ENCODE results near the gene CADPS.

The CADPS gene

GRCh38 chr3:62874711-62875557, at the start of gene CADPS:
TSS of gene CADPS (minus strand) at chr3:62875416. CDS start at chr3:62875029, 387 bp downstream.
- no peak for DNase-seq (ENCODE audit: low read depth in 2 of 2)

GRCh38 chr3:62923066-62923465, 47.9 kb upstream of the CADPS start:
- DNase-seq (ENCODE audit: low read depth in 2 of 2) = no peak

- peak in 1 of 2 experiments; percentile 34 for DNase-seq (ENCODE audit: low read depth in 2 of 2)
Measured at GRCh38 chr3:62922326-62922725, 47.1 kb upstream of the CADPS start.

- no peak for DNase-seq (ENCODE audit: low read depth in 2 of 2)
Measured at GRCh38 chr3:62920466-62920784, 45.2 kb upstream of the CADPS start.

GRCh38 chr3:62919784-62920465, 44.7 kb upstream of the CADPS start:
- DNase-seq (ENCODE audit: low read depth in 2 of 2) = no peak

- no peak for DNase-seq (ENCODE audit: low read depth in 2 of 2)
Measured at GRCh38 chr3:62918777-62919176, 43.6 kb upstream of the CADPS start.

- no peak for DNase-seq (ENCODE audit: low read depth in 2 of 2)
Measured at GRCh38 chr3:62918131-62918530, 42.9 kb upstream of the CADPS start.

- no peak for DNase-seq (ENCODE audit: low read depth in 2 of 2)
Measured at GRCh38 chr3:62911526-62911925, 36.3 kb upstream of the CADPS start.

GRCh38 chr3:62905331-62905730, 30.1 kb upstream of the CADPS start:
- no peak for DNase-seq (ENCODE audit: low read depth in 2 of 2)

- DNase-seq (ENCODE audit: low read depth in 2 of 2) = no peak
Measured at GRCh38 chr3:62898530-62899496, 23.6 kb upstream of the CADPS start.

- no peak for DNase-seq (ENCODE audit: low read depth in 2 of 2)
Measured at GRCh38 chr3:62895901-62896300, 20.7 kb upstream of the CADPS start.

GRCh38 chr3:62892951-62893350, 17.7 kb upstream of the CADPS start:
- DNase-seq (ENCODE audit: low read depth in 2 of 2) = no peak

GRCh38 chr3:62892045-62892444, 16.8 kb upstream of the CADPS start:
- DNase-seq (ENCODE audit: low read depth in 2 of 2) = no peak

GRCh38 chr3:62888778-62889177, 13.6 kb upstream of the CADPS start:
- no peak for DNase-seq (ENCODE audit: low read depth in 2 of 2)

GRCh38 chr3:62888180-62888579, 13.0 kb upstream of the CADPS start:
- DNase-seq (ENCODE audit: low read depth in 2 of 2) = no peak

GRCh38 chr3:62885136-62885535, 9.9 kb upstream of the CADPS start:
- DNase-seq (ENCODE audit: low read depth in 2 of 2) = no peak

- no peak for DNase-seq (ENCODE audit: low read depth in 2 of 2)
Measured at GRCh38 chr3:62884096-62884870, 9.1 kb upstream of the CADPS start.

- no peak for DNase-seq (ENCODE audit: low read depth in 2 of 2)
Measured at GRCh38 chr3:62882676-62883200, 7.5 kb upstream of the CADPS start.

- DNase-seq (ENCODE audit: low read depth in 2 of 2) = peak in 1 of 2 experiments; percentile 33
Measured at GRCh38 chr3:62876064-62876463, 848 bp upstream of the CADPS start.

GRCh38 chr3:62875558-62876002, 364 bp upstream of the CADPS start:
- DNase-seq (ENCODE audit: low read depth in 2 of 2) = no peak
